Cardiac fibroblast (primary cell): ENCODE data around the gene DOCK7.
A peak's percentile ranks its signal among the peaks of the same experiment; 100 is the strongest.

Experiments
- DNase-seq, 2 donors: peaks; one replicate each; pipeline versions ENCODE4 v3.0.0 to v3.0.0-alpha.2; 2010; ENCODE audit warnings: low read depth in 2 of 2
- H3K4me3 ChIP-seq, 2 donors: replicated peaks in 1 of 2; 1 replicate in 1 of 2; 2 replicates in 1 of 2; pipeline ENCODE4 v1.5.1; 2011; ENCODE audit warnings: low read depth in 2 of 2, low read length in 2 of 2, mild to moderate bottlenecking in 2 of 2, moderate library complexity in 1 of 2
- CTCF ChIP-seq: IDR thresholded peaks from one replicate; pipeline ENCODE4 v1.5.1; 2011; ENCODE audit warnings: low read depth, mild to moderate bottlenecking, low read length, inconsistent platforms

DOCK7 gene

GRCh38 chr1:62514746-62515423 is 173.3 kb downstream of the DOCK7 start:
- H3K4me3 ChIP-seq = no peak overlapping the region
- DNase-seq = peak; percentile 54 to 65
- TF ChIP-seq CTCF = no peak

- TF ChIP-seq CTCF = no peak
- no peak for DNase-seq
- no peak overlapping the region for H3K4me3 ChIP-seq
Measured at GRCh38 chr1:62513013-62513412, 175.2 kb downstream of the DOCK7 start.

GRCh38 chr1:62509028-62509427 is 179.2 kb downstream of the DOCK7 start:
- H3K4me3 ChIP-seq = no peak overlapping the region
- TF ChIP-seq CTCF = no peak

GRCh38 chr1:62508187-62508758 is 179.9 kb downstream of the DOCK7 start:
- peak; percentile 60 for TF ChIP-seq CTCF
- DNase-seq = peak; percentile 73 to 75
- H3K4me3 ChIP-seq = no peak overlapping the region

More at GRCh38 chr1:62509028-62509427, 179.2 kb downstream of the DOCK7 start:
- no peak for DNase-seq

- TF ChIP-seq CTCF = no peak
- no peak for DNase-seq
- H3K4me3 ChIP-seq = no peak overlapping the region
Measured at GRCh38 chr1:62500210-62500609, 188.0 kb downstream of the DOCK7 start.

GRCh38 chr1:62494137-62494536 is 194.0 kb downstream of the DOCK7 start:
- TF ChIP-seq CTCF = no peak
- DNase-seq = no peak
- no peak overlapping the region for H3K4me3 ChIP-seq
